Measurements from ENCODE around the gene UPB1. TPM values are rescaled to one million over a fixed set of nuclear protein-coding genes. Genes with fewer than 3 reads are reported as not detected.

The UPB1 gene
- total and polyA plus RNA-seq, 2 experiments from 2014 or later = 0.13 TPM; not detected in 1

- no peak overlapping the region for H3K27ac ChIP-seq (ENCODE audit: low read depth)
- no peak for DNase-seq (ENCODE audit: low spot score)
- no peaks in the 10 kb centered on the region; the same call in 1 of the 2 replicates for H4K20me1 ChIP-seq (replicated peaks; ENCODE audit: insufficient read depth)
- no peaks in the 10 kb centered on the region; the same call in 1 of the 2 replicates for H3F3A ChIP-seq (replicated peaks; ENCODE audit: low read depth)
- H3K36me3 ChIP-seq (ENCODE audit: insufficient read depth) = no peaks in the 10 kb centered on the region; the same call in 1 of the 2 replicates
- no peak overlapping the region for H3K4me3 ChIP-seq
- H2AFZ ChIP-seq = no peak overlapping the region
- Mint-ChIP-seq H3K9me3 (peaks cover 12% of the 10 kb centered on the region; the same call in 2 of the 3 replicates), H3K4me3 (no peak overlapping the region), H3K27me3 (ENCODE audit: insufficient read depth, low read depth, poor library complexity) (peaks cover 28% of the 10 kb centered on the region), H3K36me3 (ENCODE audit: low read depth) (peaks cover 6% of the 10 kb centered on the region; the same call in 2 of the 3 replicates), H3K4me1 (peaks cover 7% of the 10 kb centered on the region; the same call in 2 of the 3 replicates), H3K27ac (no peak overlapping the region)
- H3K27me3 ChIP-seq (ENCODE audit: insufficient read depth) = peaks cover 32% of the 10 kb centered on the region
- no peak overlapping the region for H3K4me2 ChIP-seq
- H3K4me1 ChIP-seq (ENCODE audit: insufficient read depth) = peaks cover 4% of the 10 kb centered on the region
- H3K79me2 ChIP-seq (replicated peaks; ENCODE audit: insufficient read depth) = no peaks in the 10 kb centered on the region
- H3K9me2 ChIP-seq (ENCODE audit: insufficient read depth) = no peaks in the 10 kb centered on the region
- ATAC-seq = no peak
- TF ChIP-seq, protein P1, sequence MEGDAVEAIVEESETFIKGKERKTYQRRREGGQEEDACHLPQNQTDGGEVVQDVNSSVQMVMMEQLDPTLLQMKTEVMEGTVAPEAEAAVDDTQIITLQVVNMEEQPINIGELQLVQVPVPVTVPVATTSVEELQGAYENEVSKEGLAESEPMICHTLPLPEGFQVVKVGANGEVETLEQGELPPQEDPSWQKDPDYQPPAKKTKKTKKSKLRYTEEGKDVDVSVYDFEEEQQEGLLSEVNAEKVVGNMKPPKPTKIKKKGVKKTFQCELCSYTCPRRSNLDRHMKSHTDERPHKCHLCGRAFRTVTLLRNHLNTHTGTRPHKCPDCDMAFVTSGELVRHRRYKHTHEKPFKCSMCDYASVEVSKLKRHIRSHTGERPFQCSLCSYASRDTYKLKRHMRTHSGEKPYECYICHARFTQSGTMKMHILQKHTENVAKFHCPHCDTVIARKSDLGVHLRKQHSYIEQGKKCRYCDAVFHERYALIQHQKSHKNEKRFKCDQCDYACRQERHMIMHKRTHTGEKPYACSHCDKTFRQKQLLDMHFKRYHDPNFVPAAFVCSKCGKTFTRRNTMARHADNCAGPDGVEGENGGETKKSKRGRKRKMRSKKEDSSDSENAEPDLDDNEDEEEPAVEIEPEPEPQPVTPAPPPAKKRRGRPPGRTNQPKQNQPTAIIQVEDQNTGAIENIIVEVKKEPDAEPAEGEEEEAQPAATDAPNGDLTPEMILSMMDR (conservative IDR thresholded peaks at IDR 0.05; ENCODE audit: low read depth in 2 of 2) = no peak
- TF ChIP-seq ZNF331 (CRISPR knock-in tag; IDR thresholded peaks at IDR 0.05; ENCODE audit: low read depth) = no peak
- TF ChIP-seq NANOG (IDR thresholded peaks at IDR 0.05; ENCODE audit: borderline replicate concordance) = no peak
- no peak for TF ChIP-seq POLR2AphosphoS5 (IDR thresholded peaks at IDR 0.05; ENCODE audit: low read depth)
- no peak for TF ChIP-seq EZH2 (IDR thresholded peaks at IDR 0.05; ENCODE audit: low read depth, unreplicated experiment)
- no peak for TF ChIP-seq JUNB (IDR thresholded peaks at IDR 0.05; ENCODE audit: unreplicated experiment)
- TF ChIP-seq CREB1 (CRISPR knock-in tag; IDR thresholded peaks at IDR 0.05; ENCODE audit: low read depth) = no peak
- TF ChIP-seq, protein P2, sequence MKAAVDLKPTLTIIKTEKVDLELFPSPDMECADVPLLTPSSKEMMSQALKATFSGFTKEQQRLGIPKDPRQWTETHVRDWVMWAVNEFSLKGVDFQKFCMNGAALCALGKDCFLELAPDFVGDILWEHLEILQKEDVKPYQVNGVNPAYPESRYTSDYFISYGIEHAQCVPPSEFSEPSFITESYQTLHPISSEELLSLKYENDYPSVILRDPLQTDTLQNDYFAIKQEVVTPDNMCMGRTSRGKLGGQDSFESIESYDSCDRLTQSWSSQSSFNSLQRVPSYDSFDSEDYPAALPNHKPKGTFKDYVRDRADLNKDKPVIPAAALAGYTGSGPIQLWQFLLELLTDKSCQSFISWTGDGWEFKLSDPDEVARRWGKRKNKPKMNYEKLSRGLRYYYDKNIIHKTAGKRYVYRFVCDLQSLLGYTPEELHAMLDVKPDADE (IDR thresholded peaks at IDR 0.05) = no peak
- TF ChIP-seq ZNF462 (CRISPR knock-in tag; IDR thresholded peaks at IDR 0.05) = no peak
- TF ChIP-seq STAT1 (IDR thresholded peaks at IDR 0.05; ENCODE audit: unreplicated experiment) = no peak
- no peak for TF ChIP-seq ZNF114 (CRISPR knock-in tag; IDR thresholded peaks at IDR 0.05)
- no peak for TF ChIP-seq REST (IDR thresholded peaks at IDR 0.05; ENCODE audit: unreplicated experiment)
These were observed 3.7 kb downstream of the UPB1 start for GRCh38 chr22:24498824-24499223.
